BE2C (cell line): Measurements from ENCODE around the gene PLEKHA5.

Source experiments
- DNase-seq: peaks from one replicate; pipeline ENCODE4 v3.0.0-alpha.2; 2020
- H3K27me3 ChIP-seq: fragments of 250-450 bp; sonication (Bioruptor Pico); 2 replicates; pipeline ENCODE4 v1.5.1; 2020; ENCODE audit warnings: mild to moderate bottlenecking
- H3K36me3 ChIP-seq: fragments of 250-450 bp; sonication (Bioruptor Pico); 2 replicates; pipeline ENCODE4 v1.5.1; 2020; ENCODE audit warnings: mild to moderate bottlenecking
- H3K4me1 ChIP-seq: fragments of 250-450 bp; sonication (Bioruptor Pico); 2 replicates; pipeline ENCODE4 v1.5.1; 2020
- H3K4me3 ChIP-seq: 2 replicates; pipeline ENCODE4 v1.5.1; 2011; ENCODE audit warnings: low read depth, low read length
- H3K9me3 ChIP-seq: fragments of 250-450 bp; sonication (Bioruptor Pico); 2 replicates; pipeline ENCODE4 v1.5.1; 2020
- CTCF ChIP-seq: IDR thresholded peaks from 2 replicates; pipeline ENCODE4 v1.5.1; 2012; ENCODE audit warnings: mild to moderate bottlenecking, low read depth, low read length

Gene PLEKHA5

GRCh38 chr12:19298836-19299605 lies 169.5 kb downstream of the PLEKHA5 start:
- no peak overlapping the region for H3K4me3 ChIP-seq
- no peak for DNase-seq
- no peaks in the 10 kb centered on the region for H3K4me1 ChIP-seq
- TF ChIP-seq CTCF, result no peak
- H3K9me3 ChIP-seq, result no peaks in the 10 kb centered on the region
- no peaks in the 10 kb centered on the region for H3K36me3 ChIP-seq
- H3K27me3 ChIP-seq, result no peaks in the 10 kb centered on the region

- TF ChIP-seq CTCF, result no peak
- no peaks in the 10 kb centered on the region for H3K27me3 ChIP-seq
- no peak overlapping the region for H3K4me3 ChIP-seq
- H3K4me1 ChIP-seq, result no peaks in the 10 kb centered on the region
- H3K9me3 ChIP-seq, result no peaks in the 10 kb centered on the region
- no peaks in the 10 kb centered on the region for H3K36me3 ChIP-seq
- no peak for DNase-seq
These were observed 170.2 kb downstream of the PLEKHA5 start for GRCh38 chr12:19299765-19300164.

- DNase-seq, result no peak
- TF ChIP-seq CTCF, result no peak
- Histone ChIP-seq H3K9me3 (no peaks in the 10 kb centered on the region), H3K36me3 (no peaks in the 10 kb centered on the region; the same call in 1 of the 2 replicates), H3K4me3 (no peak overlapping the region), H3K4me1 (no peaks in the 10 kb centered on the region), H3K27me3 (no peaks in the 10 kb centered on the region)
These were observed 171.7 kb downstream of the PLEKHA5 start for GRCh38 chr12:19301223-19301622.

- no peaks in the 10 kb centered on the region for H3K27me3 ChIP-seq
- DNase-seq, result no peak
- H3K9me3 ChIP-seq, result no peaks in the 10 kb centered on the region
- no peak for TF ChIP-seq CTCF
- no peaks in the 10 kb centered on the region for H3K4me1 ChIP-seq
- no peaks in the 10 kb centered on the region; the same call in 1 of the 2 replicates for H3K36me3 ChIP-seq
- H3K4me3 ChIP-seq, result no peak overlapping the region
These were observed 172.2 kb downstream of the PLEKHA5 start for GRCh38 chr12:19301688-19302087.

GRCh38 chr12:19302100-19302640 lies 172.6 kb downstream of the PLEKHA5 start:
- DNase-seq, result no peak
- Histone ChIP-seq H3K4me1 (no peaks in the 10 kb centered on the region), H3K36me3 (no peaks in the 10 kb centered on the region; the same call in 1 of the 2 replicates), H3K27me3 (no peaks in the 10 kb centered on the region), H3K9me3 (no peaks in the 10 kb centered on the region), H3K4me3 (no peak overlapping the region)
- no peak for TF ChIP-seq CTCF

GRCh38 chr12:19303496-19303895 lies 174.0 kb downstream of the PLEKHA5 start:
- Histone ChIP-seq H3K36me3 (no peaks in the 10 kb centered on the region; the same call in 1 of the 2 replicates), H3K27me3 (no peaks in the 10 kb centered on the region), H3K4me3 (no peak overlapping the region), H3K9me3 (no peaks in the 10 kb centered on the region), H3K4me1 (no peaks in the 10 kb centered on the region)
- TF ChIP-seq CTCF, result no peak
- no peak for DNase-seq
